Endodermal cell (in vitro differentiated cells): ENCODE data around the gene NELFA. TPM values are rescaled to one million over a fixed set of nuclear protein-coding genes. Genes with fewer than 3 reads are reported as not detected.

Source experiments
- DNase-seq: peaks from one replicate; pipeline ENCODE4 v3.0.0-alpha.2; 2017
- H3K27ac ChIP-seq: 2 replicates; pipeline ENCODE4 v1.5.1; 2013; ENCODE audit warnings: mild to moderate bottlenecking, low read depth, low read length, moderate library complexity
- H3K27me3 ChIP-seq: 2 replicates; pipeline ENCODE4 v1.6.1; 2013; ENCODE audit warnings: mild to moderate bottlenecking, low read length, moderate library complexity; ENCODE audit not compliant: insufficient read depth, control insufficient read depth, poor library complexity, severe bottlenecking
- H3K36me3 ChIP-seq: 2 replicates; pipeline ENCODE4 v1.7.0; 2013; ENCODE audit warnings: mild to moderate bottlenecking, low read length, moderate library complexity; ENCODE audit not compliant: control insufficient read depth, insufficient read depth
- H3K4me1 ChIP-seq: one replicate; pipeline ENCODE4 v1.7.0; 2013; ENCODE audit warnings: low read length; ENCODE audit not compliant: control insufficient read depth, insufficient read depth
- H3K4me3 ChIP-seq: 2 replicates; pipeline ENCODE4 v1.5.1; 2013; ENCODE audit warnings: mild to moderate bottlenecking, low read length, moderate library complexity
- H3K9ac ChIP-seq: 2 replicates; pipeline ENCODE4 v1.6.1; 2013; ENCODE audit warnings: mild to moderate bottlenecking, low read length, moderate library complexity; ENCODE audit not compliant: poor library complexity, severe bottlenecking; ENCODE audit errors: extremely low read depth
- H3K9me3 ChIP-seq: 2 replicates; pipeline ENCODE4 v1.6.1; 2013; ENCODE audit warnings: mild to moderate bottlenecking, low read length, moderate library complexity; ENCODE audit not compliant: control insufficient read depth
- H3K27ac Mint-ChIP-seq: 2 replicates; pipeline ENCODE4 v1.8.0; 2020; ENCODE audit warnings: mixed read lengths
- H3K27me3 Mint-ChIP-seq: 2 replicates; pipeline ENCODE4 v1.8.0; 2021; ENCODE audit warnings: mild to moderate bottlenecking, mixed read lengths; ENCODE audit not compliant: insufficient read depth
- H3K36me3 Mint-ChIP-seq: 2 replicates; pipeline ENCODE4 v1.8.0; 2020; ENCODE audit warnings: low read depth, mixed read lengths
- H3K4me1 Mint-ChIP-seq: 2 replicates; pipeline ENCODE4 v1.8.0; 2020; ENCODE audit warnings: mixed read lengths
- H3K4me3 Mint-ChIP-seq: 2 replicates; pipeline ENCODE4 v1.8.0; 2020; ENCODE audit warnings: mild to moderate bottlenecking, moderate library complexity, mixed read lengths
- H3K9me3 Mint-ChIP-seq: 2 replicates; pipeline ENCODE4 v1.8.0; 2020; ENCODE audit warnings: mild to moderate bottlenecking, mixed read lengths
- CTCF ChIP-seq: fragments of 200-600 bp; sonication (generic); conservative IDR thresholded peaks from 2 replicates; pipeline ENCODE4 v1.5.0; 2021; ENCODE audit warnings: antibody characterized with exemption, mild to moderate bottlenecking
- WGBS, 2 experiments: methylation state at CpG; one replicate each; pipeline versions ENCODE4 v1.1.5 to v1.1.7; 2013; ENCODE audit warnings: missing lambda C conversion rate in 2 of 2, mixed read lengths in 1 of 2; ENCODE audit not compliant: insufficient coverage in 1 of 2, insufficient read length in 1 of 2; 5-methylcytosine and 5-hydroxymethylcytosine counted together
- total RNA-seq, 2 donors: library from RNA; stranded (reverse); fragmentation: NEBNext Ultra II Directional in 1 of 2; extraction: Animal tissue kit (Norgen Biotek cat#: 25700) in 1 of 2; gene quantifications; 2 replicates in 1 of 2; 3 replicates in 1 of 2; pipeline ENCODE4 v1.2.1, GENCODE V29; 2021

The NELFA gene
- total RNA-seq, 2 donors from 2014 or later, result 54.8 to 60.1 TPM

GRCh38 chr4:1948232-1948631, 60.5 kb downstream of the NELFA start:
- DNase-seq, result no peak
- 97 to 98% methylated on average over 13 to 16 of the region's 16 CpGs for WGBS, 2 experiments
- H3K9me3 ChIP-seq, result no peaks in the 10 kb centered on the region
- Mint-ChIP-seq H3K27me3 (no peaks in the 10 kb centered on the region), H3K4me3 (no peak overlapping the region), H3K4me1 (no peaks in the 10 kb centered on the region), H3K36me3 (peaks cover 58% of the 10 kb centered on the region), H3K27ac (peak overlapping the region; percentile 4), H3K9me3 (no peaks in the 10 kb centered on the region)
- peaks cover 79% of the 10 kb centered on the region for H3K36me3 ChIP-seq
- H3K9ac ChIP-seq, result no peak overlapping the region
- H3K4me3 ChIP-seq, result no peak overlapping the region
- no peaks in the 10 kb centered on the region for H3K27me3 ChIP-seq
- H3K4me1 ChIP-seq, result no peaks in the 10 kb centered on the region
- H3K27ac ChIP-seq, result no peak overlapping the region
- TF ChIP-seq CTCF, result no peak

GRCh38 chr4:1945912-1946311, 62.9 kb downstream of the NELFA start:
- Histone ChIP-seq H3K27ac (no peak overlapping the region), H3K4me3 (no peak overlapping the region), H3K9me3 (no peaks in the 10 kb centered on the region), H3K36me3 (peaks cover 80% of the 10 kb centered on the region), H3K27me3 (no peaks in the 10 kb centered on the region), H3K4me1 (no peaks in the 10 kb centered on the region), H3K9ac (no peak overlapping the region)
- H3K27me3 Mint-ChIP-seq, result no peaks in the 10 kb centered on the region
- no peaks in the 10 kb centered on the region for H3K4me1 Mint-ChIP-seq
- WGBS, 2 experiments, result 100% methylated on average over 1 of the region's 1 CpG; no CpG with 5 or more reads in 1 of the 2 experiments
- no peak overlapping the region for H3K4me3 Mint-ChIP-seq
- TF ChIP-seq CTCF, result no peak
- H3K36me3 Mint-ChIP-seq, result peaks cover 55% of the 10 kb centered on the region
- H3K27ac Mint-ChIP-seq, result peak overlapping the region; percentile 1
- no peak for DNase-seq
- no peaks in the 10 kb centered on the region for H3K9me3 Mint-ChIP-seq

GRCh38 chr4:1945124-1945895, 63.5 kb downstream of the NELFA start:
- Mint-ChIP-seq H3K4me3 (no peak overlapping the region), H3K36me3 (peaks cover 55% of the 10 kb centered on the region)
- no peak for DNase-seq

More at GRCh38 chr4:1945124-1945895, 63.5 kb downstream of the NELFA start:
- no peaks in the 10 kb centered on the region for H3K4me1 Mint-ChIP-seq
- Histone ChIP-seq H3K9me3 (no peaks in the 10 kb centered on the region), H3K9ac (no peak overlapping the region), H3K4me3 (no peak overlapping the region), H3K36me3 (peaks cover 80% of the 10 kb centered on the region), H3K4me1 (no peaks in the 10 kb centered on the region), H3K27ac (no peak overlapping the region), H3K27me3 (no peaks in the 10 kb centered on the region)
- 82 to 94% methylated on average over 10 to 11 of the region's 11 CpGs for WGBS, 2 experiments
- H3K27me3 Mint-ChIP-seq, result no peaks in the 10 kb centered on the region
- no peaks in the 10 kb centered on the region for H3K9me3 Mint-ChIP-seq
- peak overlapping the region; percentile 1 for H3K27ac Mint-ChIP-seq
- no peak for TF ChIP-seq CTCF
